GM12873 (cell line): ENCODE results near the gene SYTL5.

Experiments
- CTCF ChIP-seq: IDR thresholded peaks from 2 replicates; pipeline ENCODE4 v1.5.1; 2012; ENCODE audit warnings: low read depth, mild to moderate bottlenecking, moderate library complexity, low read length, control low read depth; ENCODE audit not compliant: insufficient read depth; ENCODE audit errors: missing control alignments

SYTL5 gene

GRCh38 chrX:38087594-38087993, 81.2 kb downstream of the SYTL5 start:
- no peak for TF ChIP-seq CTCF

- TF ChIP-seq CTCF, result no peak
Measured at GRCh38 chrX:38089173-38089982, 83.0 kb downstream of the SYTL5 start.

DNA sequence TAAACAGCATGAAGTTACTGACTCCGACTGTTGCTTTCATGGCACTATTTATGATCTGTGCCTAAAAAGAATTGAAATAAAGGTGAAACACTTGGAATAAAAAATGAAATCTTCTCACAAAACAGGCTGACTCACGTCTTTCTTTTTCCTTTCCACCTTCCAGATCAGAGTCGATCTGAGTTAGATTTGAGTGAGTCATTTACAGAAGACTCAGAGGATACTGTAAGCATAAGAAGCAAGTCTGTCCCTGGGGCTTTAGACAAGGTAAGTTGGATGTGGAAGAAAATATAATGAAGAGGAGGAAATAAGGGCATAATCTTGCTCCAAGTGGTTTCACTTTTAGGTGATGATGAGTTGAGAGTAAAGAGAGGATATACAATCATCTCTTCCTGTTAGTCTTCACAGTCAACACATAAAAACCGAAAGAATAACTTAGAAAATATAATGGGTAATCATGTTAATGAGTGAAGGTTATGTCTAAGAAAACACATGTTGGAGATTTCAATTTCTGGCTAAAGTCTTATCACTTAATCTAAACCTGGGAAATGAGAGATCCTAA, 89.7 kb downstream of the SYTL5 start:
- TF ChIP-seq CTCF, result no peak

DNA sequence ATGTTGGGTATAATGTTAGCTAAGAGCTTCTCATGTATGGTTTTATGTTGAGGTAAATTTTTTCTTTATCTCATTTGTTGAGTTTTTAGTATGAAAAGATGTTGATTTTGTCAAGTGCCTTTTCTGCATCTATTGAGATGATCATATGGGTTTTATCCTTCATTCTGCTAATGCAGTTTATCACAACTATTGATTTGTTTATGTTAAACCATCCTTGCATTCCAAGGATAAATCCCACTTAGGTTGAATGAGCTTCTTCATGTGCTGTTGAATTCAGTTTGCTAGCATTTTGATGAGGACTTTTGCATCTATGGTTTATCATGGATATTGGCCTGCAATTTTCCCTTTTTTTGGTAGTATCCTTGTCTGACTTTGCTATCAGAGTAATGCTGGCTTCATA, 93.3 kb downstream of the SYTL5 start:
- no peak for TF ChIP-seq CTCF

- no peak for TF ChIP-seq CTCF
Measured at GRCh38 chrX:38102240-38102639, 95.9 kb downstream of the SYTL5 start.

- no peak for TF ChIP-seq CTCF
Measured at GRCh38 chrX:38102875-38103274, 96.5 kb downstream of the SYTL5 start.

DNA sequence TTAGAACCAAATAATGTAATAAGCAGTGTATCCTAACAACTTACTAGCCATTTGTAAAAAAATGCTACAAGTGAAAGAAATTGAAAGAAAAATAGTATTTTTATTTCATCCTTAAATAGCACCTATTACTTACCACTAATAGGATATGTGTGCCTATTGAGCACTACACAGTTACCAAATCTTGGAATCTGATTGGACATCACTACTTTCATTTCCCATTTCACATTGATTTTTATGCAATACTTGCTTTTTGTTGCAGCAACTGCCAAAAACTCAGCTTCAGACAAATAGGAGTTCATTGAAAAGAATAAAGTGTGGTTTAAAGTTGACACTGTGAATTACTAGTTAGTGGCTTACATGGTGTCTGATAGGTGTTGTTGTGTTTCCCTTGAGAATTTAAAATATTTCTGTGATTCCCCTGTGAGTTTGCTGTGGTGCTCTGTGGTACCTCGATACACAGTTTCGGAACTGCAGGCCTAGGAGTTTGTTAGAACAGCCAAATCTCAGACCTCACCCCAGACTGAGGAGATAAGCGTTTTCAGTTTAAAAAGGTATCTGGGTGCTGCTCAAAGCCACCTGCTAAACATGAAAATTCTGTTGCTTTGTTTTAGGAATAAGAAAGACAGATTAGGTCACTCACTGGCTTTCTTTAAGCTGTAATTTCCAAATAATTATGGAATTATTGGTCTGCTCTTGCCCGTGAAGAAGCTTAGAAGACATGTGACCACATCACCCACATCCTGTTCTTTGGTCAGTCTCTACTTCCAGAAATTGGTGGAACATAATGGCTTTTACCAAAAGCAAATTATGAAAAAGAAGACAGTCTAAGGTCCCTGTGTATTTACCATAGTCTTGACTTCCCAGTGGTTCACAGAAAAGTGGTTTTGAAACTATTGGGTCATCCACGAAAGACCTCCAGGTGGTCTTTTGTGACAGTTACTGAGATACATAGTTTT, 97.8 kb downstream of the SYTL5 start:
- TF ChIP-seq CTCF, result no peak
